SKM-1 treated with dmso at 0.1 percent for 144 hours (cell line): ENCODE measurements around the gene TYMS.

Experiments
- DNase-seq: peaks from one replicate; lab custom pipeline; 2025; ENCODE audit not compliant: unreplicated experiment; lab: John Stamatoyannopoulos, UW

TYMS gene

GRCh38 chr18:644395-645004 is 13.0 kb upstream of the TYMS start:
- DNase-seq = no peak

- no peak for DNase-seq
Observed at GRCh38 chr18:647304-647703, 10.1 kb upstream of the TYMS start.

GRCh38 chr18:649341-649740 is 8.1 kb upstream of the TYMS start:
- no peak for DNase-seq

GRCh38 chr18:650428-650858 is 7.0 kb upstream of the TYMS start:
- peak; percentile 66 for DNase-seq

DNA sequence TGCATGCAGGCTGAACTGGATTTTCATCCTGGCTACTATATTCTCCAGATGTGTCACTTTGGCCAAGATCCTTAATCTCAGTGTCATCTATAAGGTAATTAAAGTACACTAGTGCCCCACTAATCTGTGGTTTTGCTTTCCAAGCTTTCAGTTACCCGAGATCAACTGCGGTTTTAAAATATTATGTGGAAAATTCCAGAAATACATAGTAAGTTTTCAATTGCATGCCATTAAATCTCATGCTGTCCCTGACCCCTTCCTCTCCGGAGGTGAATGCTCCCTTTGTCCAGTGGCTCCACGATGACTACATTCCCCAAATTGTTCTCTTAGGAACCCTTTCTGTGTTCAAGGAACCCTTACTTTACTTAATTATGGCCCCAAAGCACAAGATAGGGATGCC is 5.3 kb upstream of the TYMS start:
- DNase-seq = no peak

- no peak for DNase-seq
Observed at GRCh38 chr18:653512-653911, 3.9 kb upstream of the TYMS start.

DNA sequence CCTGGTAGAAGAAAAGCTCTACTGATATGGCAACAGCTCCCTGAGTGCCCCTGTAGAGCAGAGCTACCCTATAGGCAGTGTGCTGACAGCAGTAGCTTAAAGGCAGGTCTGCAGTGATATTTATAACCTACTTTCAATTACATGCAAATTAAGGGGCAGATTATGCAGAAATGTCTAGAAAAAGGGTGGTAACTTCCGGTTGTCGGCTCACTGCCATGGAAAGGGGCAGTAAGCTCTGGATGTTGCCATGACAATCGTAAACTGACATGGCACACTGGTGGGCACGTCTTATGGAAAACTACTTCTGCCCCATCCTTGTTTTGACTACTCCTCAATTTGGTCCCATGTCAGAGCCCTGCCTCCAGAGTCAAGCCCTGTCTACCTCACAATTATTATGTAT is 2.9 kb upstream of the TYMS start:
- no peak for DNase-seq

DNA sequence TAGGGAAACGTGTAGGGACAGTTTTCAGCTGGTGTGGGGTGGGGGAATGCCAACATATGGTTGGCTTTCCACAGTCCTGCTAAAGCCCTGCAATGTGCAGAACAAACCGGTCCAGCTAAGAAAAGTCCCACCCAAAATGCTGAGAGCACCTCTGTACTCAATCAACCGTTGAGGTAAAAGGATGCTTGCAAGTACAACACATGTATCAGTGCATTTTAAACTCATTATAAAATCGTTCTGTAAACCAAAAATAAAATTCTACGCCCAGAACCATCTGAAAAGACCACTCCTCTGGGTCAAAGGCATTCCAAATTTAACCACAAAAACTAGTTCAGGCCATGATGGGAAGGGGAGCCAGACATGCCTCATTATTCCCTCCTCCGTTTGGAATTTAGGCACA is 2.0 kb upstream of the TYMS start:
- DNase-seq = no peak

GRCh38 chr18:658001-658946 is 821 bp downstream of the TYMS start:
- DNase-seq = peak; percentile 86

- DNase-seq = no peak
Observed at GRCh38 chr18:658947-659533, 1.6 kb downstream of the TYMS start.

GRCh38 chr18:659597-659996 is 2.1 kb downstream of the TYMS start:
- DNase-seq = no peak

DNA sequence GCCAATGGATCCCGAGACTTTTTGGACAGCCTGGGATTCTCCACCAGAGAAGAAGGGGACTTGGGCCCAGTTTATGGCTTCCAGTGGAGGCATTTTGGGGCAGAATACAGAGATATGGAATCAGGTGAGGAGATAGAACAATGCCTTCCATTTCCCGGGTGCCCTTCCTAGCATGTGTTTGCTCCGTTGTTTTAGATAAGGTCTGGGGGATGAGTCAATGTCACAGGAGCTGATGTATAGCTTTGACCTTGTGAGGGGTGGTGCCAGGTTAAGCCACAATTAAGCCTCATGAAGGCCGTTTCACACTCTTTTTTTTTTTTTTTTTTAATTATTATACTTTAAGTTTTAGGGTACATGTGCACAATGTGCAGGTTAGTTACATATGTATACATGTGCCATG is 4.7 kb downstream of the TYMS start:
- DNase-seq = no peak

DNA sequence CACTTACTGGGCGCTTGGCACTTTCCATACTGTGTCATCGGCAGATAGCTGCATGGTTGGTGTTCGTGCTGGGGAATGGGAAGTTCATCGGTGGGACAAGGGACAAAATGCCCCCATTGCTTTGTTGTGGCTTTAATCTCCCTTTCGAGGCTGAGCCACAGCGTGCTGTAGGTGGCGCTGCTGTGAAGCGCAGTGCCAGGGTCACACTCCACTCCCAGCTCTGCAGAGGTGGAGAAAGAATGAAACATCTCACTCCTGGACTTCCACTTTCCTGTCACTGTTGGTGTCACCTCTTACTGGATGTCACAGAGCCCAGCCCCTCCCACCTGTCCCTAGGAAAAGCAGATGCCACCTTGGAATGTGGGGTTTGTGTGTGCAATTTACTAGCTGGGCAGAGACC is 8.7 kb downstream of the TYMS start:
- DNase-seq = no peak

GRCh38 chr18:666628-667027 is 9.2 kb downstream of the TYMS start:
- no peak for DNase-seq

DNA sequence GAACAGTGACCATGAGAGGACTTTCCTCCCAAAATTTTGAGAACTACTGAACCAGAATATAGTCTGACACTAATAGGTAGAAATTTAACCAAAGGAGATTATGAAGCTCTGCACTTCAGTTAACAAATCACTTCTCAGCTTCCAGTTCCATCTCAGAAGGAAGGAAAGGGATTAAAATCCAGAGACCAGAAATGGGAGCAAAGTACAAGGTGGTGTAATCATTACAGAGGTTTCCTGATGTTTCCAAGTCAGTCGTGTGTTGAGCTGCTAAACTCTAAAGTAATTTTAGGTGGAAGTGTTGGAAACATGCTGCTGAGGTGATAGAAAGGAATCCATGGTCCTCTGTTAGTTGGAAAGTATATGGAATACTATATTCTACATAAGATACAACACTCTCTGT is 10.8 kb downstream of the TYMS start:
- no peak for DNase-seq

GRCh38 chr18:669077-669476 is 11.6 kb downstream of the TYMS start:
- DNase-seq = no peak

DNA sequence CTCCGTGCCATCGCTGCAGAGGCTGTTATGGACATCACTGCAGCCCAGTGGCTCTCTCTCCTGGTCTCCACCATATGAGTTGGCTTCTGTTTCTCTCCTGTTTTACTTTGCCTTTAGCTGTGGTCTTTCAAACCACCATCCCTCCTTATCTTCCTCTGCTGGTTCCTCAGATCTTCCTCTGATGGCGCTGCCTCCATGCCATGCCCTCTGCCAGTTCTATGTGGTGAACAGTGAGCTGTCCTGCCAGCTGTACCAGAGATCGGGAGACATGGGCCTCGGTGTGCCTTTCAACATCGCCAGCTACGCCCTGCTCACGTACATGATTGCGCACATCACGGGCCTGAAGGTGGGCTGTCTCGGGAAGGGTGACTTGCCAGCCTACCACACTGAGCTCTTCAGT is 13.1 kb downstream of the TYMS start:
- no peak for DNase-seq

- DNase-seq = no peak
Observed at GRCh38 chr18:671405-671804, 14.0 kb downstream of the TYMS start.

GRCh38 chr18:673317-673716 is 15.9 kb downstream of the TYMS start:
- no peak for DNase-seq

- no peak for DNase-seq
Observed at GRCh38 chr18:673769-674168, 16.3 kb downstream of the TYMS start.

DNA sequence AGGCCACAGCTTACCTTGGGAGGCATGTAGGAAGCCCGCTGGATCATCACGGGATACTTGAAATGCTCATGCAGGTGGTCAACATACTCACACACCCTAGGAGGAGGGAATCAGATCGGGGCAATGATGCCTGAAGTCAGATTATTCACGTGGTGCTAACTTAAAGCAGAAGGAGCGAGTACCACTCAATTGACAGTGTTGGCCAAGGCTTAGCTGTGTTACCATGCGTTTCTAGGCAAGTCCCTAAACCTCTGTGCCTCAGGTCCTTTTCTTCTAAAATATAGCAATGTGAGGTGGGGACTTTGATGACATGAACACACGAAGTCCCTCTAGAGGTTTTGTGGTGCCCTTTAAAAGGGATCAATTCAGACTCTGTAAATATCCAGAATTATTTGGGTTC is 17.9 kb downstream of the TYMS start:
- DNase-seq = no peak

GRCh38 chr18:676069-676468 is 18.6 kb downstream of the TYMS start:
- DNase-seq = no peak
